GM19043 (cell line): ENCODE results near the gene CNN2.
A peak's percentile ranks its signal among the peaks of the same experiment; 100 is the strongest.
"Not testable (repeated sequence)": the region's sequence is repeated elsewhere in the genome, so short reads cannot be mapped to it uniquely, and the experiment has no call there.

ENCODE experiments used
- ATAC-seq: cut with Tn5 transposase; IDR thresholded peaks from one replicate; pipeline ENCODE4 v1.9.1; 2021; ENCODE audit warnings: low read depth; ENCODE audit not compliant: unreplicated experiment

Gene CNN2

DNA sequence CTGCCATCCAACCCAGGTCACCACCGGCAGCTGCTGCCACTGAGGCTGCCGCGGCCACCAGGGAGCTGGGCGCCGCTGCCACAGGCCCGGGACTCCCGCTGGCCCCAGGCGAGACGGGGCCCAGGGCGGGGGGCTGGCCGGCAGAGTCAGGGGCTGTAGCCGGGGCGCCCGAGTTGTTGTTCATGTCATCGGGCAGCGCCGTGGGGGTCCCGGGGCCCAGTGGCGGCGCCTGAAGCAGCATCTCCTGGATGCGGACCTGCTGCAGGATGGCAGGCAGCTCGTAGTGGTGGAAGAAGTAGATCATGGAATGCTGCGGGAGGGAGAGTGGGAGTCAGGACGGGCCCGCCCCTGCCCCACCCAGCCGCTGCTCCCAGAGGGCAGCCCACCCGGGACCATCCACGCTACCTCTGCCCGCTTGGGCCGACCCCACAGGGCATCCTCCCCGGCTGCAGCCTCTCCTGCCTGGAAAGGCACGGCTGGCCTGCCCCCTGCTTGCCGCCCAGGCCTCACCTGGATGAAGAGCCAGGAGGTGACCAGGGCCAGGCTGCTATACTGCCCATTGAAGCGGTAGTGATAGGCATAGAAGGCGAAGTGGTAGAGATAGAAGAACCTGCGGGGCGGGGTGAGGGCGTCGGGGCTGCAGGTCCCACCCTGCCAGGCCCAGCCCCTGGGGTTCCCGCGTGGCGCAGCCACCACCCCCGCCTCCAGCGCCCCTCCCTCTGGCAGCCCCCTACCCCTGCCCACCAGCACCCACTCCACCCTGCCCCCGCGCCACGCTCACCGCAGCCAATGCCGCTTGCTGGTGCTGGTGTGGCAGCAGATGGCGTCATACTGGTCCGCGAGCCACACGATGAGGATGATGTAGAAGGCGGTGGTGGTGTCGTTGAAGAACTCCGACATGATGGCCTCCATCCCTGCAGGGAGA, 15.6 kb upstream of the CNN2 start:
- no peak for ATAC-seq

DNA sequence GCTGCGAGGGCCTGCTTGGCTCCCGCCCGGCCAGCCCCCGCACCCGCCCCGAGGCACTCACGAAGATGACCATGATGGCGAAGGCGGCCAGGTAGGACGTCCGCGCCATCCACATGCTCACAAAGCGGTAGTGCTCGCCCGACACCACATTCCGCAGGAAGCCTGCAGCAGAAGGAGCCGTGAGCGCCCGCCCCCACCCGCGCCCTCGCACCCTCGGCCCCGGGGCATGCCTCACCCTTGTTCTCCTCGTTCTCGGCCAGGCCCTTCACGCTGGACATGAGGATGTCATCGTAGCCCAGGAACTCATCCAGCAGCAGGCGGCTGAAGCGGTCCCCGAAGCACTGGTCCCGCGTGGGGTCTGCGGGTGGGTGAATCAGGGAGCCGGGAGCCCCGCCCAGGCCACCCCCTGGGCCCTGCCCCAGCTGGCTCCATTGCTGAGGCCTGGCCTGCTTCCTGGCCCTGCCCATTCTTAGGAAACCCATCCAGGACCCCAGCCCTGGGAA, 14.5 kb upstream of the CNN2 start:
- no peak for ATAC-seq

DNA sequence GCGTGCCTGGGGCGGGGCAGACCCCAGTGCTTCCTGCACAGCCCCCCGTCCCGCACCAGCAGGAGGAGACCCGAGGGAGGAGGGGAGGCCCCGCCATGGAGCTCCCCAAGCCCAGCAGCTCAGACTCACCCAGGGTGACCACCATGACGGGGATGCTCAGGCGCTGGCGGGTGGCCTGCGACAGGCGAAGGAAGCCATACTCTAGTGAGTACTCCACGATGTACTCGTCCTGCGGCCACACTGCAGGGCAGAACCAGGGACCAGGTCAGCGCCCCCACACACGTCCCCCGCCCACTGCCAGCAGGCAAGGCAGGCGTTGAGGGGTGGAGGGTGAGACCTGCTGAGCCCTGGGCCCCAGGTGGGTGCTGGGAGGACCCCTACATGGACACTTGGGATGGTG, 14.1 kb upstream of the CNN2 start:
- ATAC-seq = no peak

DNA sequence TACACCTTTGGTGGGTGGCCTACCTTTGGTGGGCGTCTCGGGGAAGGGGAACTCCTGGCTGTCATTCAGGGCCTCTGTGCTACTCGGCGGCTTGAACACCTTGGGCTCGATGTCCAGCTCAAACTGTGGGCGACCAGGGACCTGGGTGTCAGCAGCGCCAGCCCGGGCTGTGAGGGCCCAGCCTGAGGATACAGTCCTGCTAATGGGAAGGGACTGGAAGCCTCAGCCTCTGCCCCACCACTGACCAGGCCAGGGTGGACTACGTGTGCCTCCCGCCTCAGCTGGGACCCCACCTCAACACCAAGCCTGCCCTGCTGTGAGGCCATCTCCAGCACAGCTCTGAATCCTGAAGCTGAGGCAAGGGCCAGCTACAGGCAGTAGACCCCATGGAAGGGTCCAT, 13.2 kb upstream of the CNN2 start:
- ATAC-seq = no peak

DNA sequence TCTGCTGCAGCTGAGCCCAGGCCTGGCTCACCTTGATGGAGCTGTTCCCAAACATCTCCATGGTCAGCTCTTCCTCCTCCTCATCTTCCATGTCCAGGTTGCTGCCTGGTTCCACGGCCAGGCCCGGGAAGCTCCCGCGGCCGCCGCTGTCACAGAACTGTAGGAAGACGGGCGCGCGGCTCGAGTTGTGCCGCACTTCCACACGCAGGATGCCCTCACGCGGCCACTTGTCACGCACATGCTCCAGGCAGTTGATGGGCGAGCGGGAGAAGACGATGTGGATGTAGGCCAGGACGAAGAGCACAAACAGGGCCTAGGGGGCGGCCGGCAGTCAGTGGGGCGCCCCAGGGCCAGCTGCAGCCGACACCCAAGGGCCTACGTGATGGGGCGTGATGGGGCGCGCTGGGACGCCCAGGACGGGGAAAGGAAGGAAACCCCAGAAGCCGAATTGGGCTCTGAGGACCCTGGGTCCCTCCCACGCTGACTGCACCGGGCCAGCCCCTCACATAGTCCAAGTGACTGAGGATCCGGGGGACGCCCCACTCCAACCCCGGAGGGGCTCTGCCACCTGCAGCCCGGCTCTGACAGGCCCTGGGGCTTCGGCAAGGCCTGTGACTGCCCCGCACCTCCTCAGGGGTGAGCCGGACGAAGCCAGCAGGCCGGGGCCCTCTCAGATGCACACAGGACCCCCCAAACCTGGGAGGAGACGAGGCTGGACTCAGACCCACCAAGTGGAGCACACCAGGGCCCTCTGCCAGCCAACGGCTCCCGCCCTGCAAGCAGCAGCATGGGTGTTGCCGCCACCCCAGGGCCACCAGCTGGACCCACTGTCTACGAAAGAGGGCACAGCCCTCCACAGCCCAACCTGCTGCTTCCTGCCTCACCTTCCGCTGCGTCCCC, 12.0 kb upstream of the CNN2 start:
- ATAC-seq = no peak

DNA sequence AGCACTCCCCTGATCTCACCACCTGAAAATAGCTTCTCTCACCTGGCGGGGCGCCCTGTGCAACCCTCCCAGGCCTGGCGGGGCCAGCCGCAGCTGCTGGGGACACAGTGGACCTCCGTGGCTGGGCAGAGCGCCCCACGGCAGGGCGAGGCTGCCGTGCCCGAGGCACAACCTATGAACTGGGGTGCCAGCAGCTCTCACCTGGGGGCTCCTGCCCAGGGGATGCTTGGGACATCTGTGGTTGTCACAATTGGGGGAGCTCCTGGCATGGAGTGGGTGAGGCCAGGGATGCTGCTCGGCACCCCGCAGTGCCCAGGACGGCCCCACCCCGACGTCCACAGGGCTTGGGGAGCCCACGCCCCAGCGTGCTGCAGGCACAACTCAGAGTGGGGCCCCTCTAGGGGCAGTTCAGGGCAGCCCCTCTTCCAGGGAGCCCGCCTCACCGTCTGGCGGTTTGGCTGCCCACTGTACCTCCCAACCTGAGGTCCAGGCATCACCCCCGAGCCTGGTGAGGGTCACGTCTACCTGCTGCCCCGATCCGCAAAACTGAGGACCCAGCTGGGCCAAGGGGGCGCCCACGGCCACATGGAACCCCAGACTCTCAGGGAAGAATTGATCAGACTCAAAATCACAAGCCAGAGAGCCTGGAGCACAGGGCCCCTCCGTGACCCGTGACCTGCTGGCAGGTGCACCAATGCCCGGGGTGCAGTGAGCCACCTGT, 11.2 kb upstream of the CNN2 start:
- no peak for ATAC-seq

DNA sequence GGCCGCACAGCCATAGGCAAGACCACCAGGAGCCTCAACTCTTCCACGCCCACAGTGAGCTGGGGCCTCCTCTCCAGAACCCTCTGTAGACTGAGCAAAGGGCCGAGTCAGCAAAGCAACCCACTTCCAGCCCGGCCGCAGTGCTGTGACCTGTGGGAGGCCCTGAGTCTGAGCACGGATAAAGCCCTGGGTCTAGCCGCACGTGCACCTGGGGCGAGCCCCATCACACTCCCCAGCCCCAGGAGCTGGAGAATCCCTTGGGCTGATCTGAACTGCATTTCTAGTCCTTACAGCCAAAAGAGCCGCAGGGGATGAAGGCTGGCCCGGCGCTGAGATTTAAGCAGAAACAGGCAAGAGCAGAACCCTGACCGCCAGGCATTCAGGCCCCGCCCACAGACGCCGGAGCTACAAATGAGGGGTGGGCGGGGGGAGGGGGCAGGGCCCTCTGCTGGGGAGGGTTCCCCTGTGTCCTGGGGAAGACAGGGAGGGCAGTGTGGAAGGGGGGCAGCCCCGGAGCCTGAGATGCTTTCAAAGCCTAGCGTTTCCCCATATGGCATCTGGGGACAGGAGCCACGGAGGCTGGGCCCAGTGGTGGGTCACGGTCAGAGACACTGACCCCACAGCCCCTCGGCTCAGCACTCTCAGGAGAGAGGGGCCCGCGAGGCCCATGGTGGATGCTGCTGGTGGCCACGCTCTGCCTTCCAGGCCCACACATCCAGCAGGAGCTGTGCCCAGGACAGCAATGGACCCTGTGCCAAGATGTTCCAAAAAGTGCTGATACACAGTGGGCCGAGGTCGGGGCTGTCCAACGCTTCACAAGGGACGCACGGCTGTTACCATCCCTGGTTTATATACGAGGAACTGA, 10.4 kb upstream of the CNN2 start:
- no peak for ATAC-seq

DNA sequence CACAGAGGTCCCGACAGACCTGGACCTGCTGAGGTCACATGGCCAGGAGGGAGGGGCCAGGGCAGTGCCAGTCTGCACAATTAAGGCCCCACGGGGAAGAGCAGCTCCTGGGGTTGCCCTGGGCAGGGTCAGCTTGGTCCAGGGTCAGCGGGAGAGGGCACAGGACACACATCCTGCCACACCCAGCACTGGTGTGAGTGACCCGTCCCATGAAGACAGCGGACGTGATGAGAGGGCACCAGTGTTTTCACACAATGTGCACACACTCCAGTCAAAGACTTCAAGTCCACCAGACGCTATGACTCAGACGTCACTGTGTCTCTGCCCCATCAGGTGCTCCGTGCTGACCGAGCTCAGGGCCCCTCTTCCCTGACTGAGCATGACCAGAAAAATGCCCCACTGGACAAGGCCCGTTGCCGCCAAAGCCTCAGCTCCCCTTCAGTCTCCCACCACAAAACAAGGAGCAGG, 9.7 kb upstream of the CNN2 start:
- ATAC-seq = no peak

DNA sequence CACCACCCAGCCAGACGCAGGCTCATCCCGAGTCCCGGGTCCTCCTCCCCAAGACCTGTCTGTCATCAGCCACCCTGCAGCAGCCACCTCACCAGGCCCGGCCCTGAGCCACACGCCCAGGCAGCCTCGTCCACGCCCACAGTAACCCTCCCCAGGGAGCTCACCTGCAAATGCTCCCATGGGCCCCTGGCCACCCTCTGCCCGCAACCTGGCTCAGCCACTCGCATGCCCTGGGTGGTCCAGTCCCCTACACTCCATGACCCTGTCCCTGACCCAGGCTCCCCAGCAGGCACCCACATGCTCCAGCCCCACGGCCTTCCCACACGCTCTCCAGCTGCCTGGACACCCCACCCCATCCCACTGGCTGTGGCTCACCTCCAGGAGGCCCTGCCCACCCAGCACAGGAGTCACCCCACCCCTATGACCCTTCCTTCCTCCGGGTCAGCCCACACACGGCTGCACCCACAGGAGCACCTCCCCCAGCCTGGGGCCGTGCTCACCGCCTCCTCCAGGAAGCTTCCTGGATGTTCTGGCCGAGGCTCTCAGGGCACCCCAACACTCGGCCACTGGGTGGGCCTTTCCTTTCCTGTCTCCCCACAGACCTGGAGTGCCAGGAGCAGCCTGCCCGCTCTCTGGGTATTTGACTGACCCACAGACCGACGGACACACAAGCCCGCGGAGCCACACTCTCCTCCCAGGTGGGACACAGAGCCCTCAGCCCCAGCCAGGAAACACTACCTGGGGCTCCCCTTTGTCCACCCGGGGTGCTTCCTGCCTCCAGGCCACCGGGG, 9.1 kb upstream of the CNN2 start:
- ATAC-seq = no peak

DNA sequence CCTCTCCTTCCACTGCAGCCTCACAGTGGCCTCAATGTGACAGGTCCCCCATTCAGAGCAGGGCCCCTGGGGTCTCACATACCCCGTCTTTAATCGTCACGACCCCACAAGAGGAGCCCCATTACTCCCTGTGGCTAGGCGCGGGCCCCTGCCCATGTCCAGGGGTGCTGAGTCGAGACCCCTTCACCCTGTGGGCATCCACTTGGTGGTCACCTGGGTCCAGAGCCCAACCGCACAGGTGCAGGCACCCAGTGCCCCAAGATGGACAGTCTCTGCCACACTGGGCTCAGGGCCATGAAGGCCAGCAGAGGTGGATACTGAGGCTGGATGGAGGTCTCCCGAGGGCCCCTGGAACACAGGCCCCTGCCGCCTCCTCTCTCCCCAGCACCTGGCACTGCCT, 8.5 kb upstream of the CNN2 start:
- ATAC-seq = no peak

DNA sequence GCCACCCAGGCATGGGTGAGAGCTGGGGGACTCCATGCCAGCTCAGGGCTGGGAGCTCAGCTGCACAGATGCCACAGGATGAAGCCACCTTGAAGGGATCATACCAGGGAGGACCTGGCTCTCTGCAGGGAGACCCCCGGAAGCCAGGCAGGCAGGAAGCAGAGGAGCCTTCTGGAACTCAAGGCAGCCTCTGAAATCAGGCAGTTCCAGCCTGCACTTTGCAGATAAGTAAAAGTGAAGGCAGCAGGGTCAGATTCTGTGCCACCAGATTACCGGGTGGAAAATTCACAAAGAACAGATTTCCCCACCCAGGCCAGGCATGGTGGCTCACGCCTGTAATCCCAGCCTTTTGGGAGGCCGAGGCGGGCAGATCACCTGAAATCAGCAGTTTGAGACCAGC, 8.0 kb upstream of the CNN2 start:
- ATAC-seq = no peak

DNA sequence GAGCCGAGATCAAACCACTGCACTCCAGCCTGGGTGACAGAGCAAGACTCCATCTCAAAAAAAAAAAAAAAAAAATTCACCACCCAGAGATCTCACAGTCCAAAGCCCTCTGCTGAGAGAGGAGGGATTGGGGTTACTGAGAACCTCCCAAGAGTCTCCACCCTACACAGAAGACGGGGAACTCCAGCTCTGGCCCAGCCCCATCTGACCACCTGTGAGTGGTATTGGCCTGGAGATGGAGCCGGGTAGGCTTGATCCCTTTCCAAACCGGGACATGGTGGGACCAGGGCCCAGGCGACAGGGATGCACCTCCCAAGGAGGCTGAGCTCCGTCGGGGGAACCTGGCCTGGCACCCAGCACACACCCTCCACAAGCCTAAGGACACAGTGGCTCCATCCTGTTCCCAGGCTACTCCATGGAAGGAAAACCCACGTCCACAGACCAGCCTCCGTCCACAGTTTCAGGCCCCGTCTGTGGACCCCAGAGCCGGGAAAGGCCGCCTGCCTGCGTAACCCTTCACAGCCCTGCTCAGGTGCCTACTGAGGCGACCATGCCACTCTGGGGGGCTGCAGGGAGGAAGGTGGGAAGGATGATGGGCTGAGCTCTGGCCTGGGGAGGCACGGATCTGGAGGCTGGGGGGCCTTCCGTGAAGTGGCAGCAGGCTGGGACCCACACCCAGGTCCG, 7.3 kb upstream of the CNN2 start:
- no peak for ATAC-seq

DNA sequence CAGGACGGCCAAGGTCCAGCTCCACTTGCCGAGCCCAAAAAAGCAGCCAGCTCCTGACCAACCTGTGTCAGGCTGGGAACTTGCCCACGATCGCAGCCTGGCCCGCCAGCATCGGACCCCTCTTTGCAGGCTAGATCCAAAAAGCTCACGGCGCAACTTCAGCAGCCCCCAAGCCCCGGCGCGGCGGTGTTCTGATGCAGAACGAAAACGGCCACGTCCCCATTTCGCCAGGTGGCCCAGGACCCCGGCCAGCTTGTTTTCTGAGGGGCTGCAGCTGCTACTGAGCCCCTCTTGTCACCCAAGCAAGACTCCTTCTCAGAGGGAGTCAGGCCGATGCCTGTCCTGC, 6.8 kb upstream of the CNN2 start:
- no peak for ATAC-seq

DNA sequence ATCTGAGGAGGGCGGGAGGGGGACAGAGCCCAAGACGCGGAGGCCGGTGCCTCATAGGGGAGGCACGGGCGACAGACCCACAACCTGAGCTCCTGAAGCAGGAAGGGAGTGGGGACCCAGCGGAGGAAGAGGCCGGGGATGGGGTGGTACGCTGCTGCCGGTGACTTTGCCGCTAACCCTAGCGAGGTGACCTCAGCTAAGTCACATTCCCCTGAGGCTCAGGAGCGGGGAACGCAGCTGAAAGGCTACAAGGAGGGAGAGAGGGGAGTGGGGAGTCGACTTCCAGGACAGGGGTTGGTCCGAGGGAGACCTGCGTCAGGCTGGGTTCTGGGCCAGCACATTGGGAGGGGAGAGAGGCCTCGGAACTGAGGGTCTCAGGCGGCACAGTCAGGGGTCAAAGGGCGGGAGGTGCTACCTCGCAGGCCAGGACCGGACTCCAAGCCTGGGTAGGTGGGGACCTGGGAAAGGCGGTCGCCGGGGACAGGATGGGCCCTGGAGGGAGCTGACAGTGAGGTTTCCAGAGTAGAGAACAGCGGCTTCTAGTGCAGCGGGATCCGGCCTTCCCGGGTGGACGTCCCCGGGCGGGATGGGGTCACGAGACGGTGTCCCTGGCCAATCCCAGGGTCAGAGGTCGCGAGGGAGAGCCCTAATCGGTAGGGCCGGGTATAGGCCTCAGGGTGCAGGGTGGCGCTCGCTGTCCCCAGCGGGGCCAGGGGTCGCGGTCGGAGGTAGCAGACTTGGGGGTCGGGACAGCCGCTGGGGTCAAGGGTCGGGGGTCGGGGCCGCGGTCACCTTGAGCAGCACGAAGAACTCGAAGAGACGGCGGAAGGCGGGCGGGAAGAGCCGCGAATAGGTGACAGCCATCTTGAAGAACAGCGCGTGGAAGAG, 6.2 kb upstream of the CNN2 start:
- no peak for ATAC-seq

DNA sequence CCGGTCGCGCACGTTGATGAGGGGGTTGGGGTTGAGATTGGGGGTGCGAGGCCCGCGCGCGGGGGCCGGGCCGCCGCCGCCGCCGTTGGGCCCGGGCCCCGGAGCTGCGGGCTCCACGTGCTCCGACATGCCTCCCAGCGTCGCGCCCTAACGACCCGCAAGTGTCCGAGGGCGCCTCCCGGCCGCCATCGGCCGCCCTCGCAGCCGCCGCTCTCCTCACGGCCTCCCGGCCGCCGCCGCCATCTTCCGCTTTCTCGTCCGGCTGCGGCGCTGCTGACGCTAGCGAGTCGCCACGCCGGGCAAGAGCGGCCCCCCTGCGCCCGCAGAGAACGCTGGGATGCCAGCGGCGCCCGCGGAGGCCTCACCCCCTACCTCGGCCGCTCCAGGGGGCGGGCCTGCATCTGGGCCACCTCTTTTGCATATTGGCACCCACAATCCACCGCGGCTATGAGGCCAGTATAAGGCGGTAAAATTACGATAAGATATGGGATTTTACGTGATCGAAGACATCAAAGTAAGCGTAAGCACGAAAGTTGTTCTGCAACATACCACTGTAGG, 5.5 kb upstream of the CNN2 start, which contains the start of gene TMEM259:
Gene TMEM259, minus strand, starts transcription at position 256 of the 558 bp plus-strand sequence. Its CDS starts 127 bp downstream, at position 129.
- peak; percentile 80 for ATAC-seq

DNA sequence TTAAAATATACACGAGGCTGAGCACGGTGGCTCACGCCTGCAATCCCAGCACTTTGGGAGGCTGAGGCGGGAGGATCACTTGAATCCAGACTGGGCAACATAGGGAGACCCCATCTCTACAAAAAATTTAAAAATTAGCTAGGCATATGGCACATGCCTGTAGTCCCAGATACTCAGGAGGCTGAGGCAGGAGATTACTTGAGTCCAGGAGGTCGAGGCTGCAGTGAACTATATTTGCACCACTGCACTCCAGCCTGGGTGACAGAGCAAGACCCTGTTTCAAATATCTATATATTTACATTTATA, 2.6 kb upstream of the CNN2 start:
- ATAC-seq = not testable (repeated sequence)

DNA sequence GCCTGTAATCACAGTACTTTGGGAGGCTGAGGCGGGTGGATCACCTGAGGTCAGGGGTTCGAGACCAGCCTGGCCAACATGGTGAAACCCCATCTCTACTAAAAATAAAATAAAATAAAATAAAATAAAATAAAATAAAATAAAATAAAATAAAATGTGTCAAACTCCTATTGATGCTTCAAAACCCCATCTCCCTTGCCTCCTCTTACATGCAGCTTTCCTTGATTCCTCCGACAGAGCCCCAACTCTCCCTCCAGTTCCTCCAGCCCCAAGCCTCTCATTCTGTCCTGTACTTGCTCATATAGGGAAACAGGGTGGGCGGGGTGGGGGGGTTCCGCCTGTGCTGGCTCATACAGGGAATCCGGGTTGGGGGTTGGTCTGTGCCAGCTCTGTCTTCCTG, 1.3 kb upstream of the CNN2 start:
- ATAC-seq = not testable (repeated sequence)
